Left ventricle myocardium inferior (tissue), 1 donor: ENCODE data around the gene ALPG. TPM values are rescaled to one million over a fixed set of nuclear protein-coding genes. Genes with fewer than 3 reads are reported as not detected.
"Not testable (repeated sequence)": the region's sequence is repeated elsewhere in the genome, so short reads cannot be mapped to it uniquely, and the experiment has no call there.

Experiments
- DNase-seq: peaks from one replicate; pipeline ENCODE4 v3.0.0-alpha.2; 2020
- H3K27ac ChIP-seq: fragments of 200-600 bp; replicated peaks from 2 replicates; pipeline ENCODE4 v1.8.0; 2021
- H3K27me3 ChIP-seq: fragments of 200-600 bp; 2 replicates; pipeline ENCODE4 v1.8.0; 2021; ENCODE audit warnings: low read depth
- H3K36me3 ChIP-seq: fragments of 200-600 bp; 2 replicates; pipeline ENCODE4 v1.8.0; 2021
- H3K4me1 ChIP-seq: fragments of 200-600 bp; 2 replicates; pipeline ENCODE4 v1.8.0; 2021
- H3K4me3 ChIP-seq: fragments of 200-600 bp; 2 replicates; pipeline ENCODE4 v1.8.0; 2021; ENCODE audit warnings: mild to moderate bottlenecking, moderate library complexity
- H3K9me3 ChIP-seq: fragments of 200-600 bp; replicated peaks from 2 replicates; pipeline ENCODE4 v1.8.0; 2021
- intact Hi-C: fragments of 100-400 bp; cut with micrococcal nuclease; formaldehyde crosslinking; loops from one replicate; pipeline ENCODE4 v1.11.0; 2022
- total RNA-seq: library from RNA; stranded (reverse); fragmentation: NEBNext Ultra II Directional; extraction: Animal tissue kit (Norgen Biotek cat#: 25700); gene quantifications from one replicate; pipeline ENCODE4 v1.2.1, GENCODE V29; 2021
- TF ChIP-seq, protein P1 (sequence below): fragments of 200-600 bp; IDR thresholded peaks from 2 replicates; pipeline ENCODE4 v1.8.0; 2021; ENCODE audit warnings: antibody characterized with exemption, mild to moderate bottlenecking, borderline replicate concordance
- donor health status: DM: no; HTN: yes; CAD: no; lungs with severe emphysema.

The ALPG gene
- total RNA-seq, 1 donor from 2014 or later, result not detected

DNA sequence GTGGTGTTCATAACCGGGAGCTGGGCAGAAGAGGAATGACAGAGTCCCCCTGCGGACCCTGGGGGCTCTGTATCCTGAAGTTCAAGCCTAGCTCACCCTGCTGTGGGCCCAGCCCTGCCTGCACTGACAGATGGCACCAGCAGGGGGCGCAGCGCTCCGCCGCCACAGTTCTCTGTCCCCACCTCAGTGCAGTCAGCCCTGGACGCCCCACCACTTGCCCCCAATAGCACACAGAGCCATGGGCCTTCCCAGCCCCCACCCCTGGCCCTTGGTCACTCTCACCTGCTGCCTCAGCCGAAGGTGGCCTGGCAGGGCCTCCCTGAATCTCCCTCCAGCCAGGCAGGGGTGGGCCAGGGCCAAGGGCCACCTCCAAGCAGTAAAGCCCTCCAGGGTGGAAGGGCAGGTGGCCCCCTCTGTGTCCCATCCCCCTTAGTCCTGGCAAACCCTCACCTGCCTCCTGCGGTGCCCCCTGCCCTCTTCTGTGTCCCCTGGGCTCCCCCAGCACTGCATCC, 39.7 kb downstream of the ALPG start:
- H3K27ac ChIP-seq, H3K4me3 ChIP-seq, H3K9me3 ChIP-seq, H3K36me3 ChIP-seq, H3K27me3 ChIP-seq, DNase-seq, H3K4me1 ChIP-seq, intact Hi-C loops: not testable (repeated sequence)
- TF ChIP-seq, protein P1, sequence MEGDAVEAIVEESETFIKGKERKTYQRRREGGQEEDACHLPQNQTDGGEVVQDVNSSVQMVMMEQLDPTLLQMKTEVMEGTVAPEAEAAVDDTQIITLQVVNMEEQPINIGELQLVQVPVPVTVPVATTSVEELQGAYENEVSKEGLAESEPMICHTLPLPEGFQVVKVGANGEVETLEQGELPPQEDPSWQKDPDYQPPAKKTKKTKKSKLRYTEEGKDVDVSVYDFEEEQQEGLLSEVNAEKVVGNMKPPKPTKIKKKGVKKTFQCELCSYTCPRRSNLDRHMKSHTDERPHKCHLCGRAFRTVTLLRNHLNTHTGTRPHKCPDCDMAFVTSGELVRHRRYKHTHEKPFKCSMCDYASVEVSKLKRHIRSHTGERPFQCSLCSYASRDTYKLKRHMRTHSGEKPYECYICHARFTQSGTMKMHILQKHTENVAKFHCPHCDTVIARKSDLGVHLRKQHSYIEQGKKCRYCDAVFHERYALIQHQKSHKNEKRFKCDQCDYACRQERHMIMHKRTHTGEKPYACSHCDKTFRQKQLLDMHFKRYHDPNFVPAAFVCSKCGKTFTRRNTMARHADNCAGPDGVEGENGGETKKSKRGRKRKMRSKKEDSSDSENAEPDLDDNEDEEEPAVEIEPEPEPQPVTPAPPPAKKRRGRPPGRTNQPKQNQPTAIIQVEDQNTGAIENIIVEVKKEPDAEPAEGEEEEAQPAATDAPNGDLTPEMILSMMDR, result peak; percentile 39

DNA sequence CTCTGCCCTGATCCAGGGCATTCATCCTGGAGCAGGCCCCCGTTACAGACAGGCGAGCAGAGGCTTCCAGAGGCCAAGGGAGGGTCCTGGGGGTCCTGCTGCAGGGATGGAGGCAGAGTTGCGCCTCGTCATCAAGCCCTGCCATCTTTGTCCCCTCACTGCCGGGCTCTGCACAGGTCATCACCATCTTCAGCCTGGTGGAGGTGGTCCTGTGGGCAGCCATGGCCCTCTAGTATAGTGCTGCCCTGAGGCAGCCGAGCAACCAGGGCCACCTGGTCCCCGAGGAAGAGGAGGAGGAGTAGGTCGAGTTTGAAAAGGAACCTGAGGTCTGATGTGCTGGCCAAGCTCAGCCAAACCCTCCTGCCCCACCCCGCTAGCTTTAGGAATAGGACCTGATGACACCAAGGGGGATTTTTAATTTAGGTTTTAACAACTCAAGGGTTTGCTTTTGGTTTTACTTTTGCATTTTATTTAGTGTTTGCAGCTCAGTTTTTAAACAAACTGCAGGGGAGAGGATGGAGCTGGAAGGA, 40.5 kb downstream of the ALPG start:
- no peak overlapping the region for H3K4me3 ChIP-seq
- H3K9me3 ChIP-seq, result no peaks in the 10 kb centered on the region
- intact Hi-C loops, result no loop called here
- no peaks in the 10 kb centered on the region for H3K4me1 ChIP-seq
- no peak overlapping the region for H3K27ac ChIP-seq
- DNase-seq, result no peak
- no peaks in the 10 kb centered on the region for H3K27me3 ChIP-seq
- H3K36me3 ChIP-seq, result no peaks in the 10 kb centered on the region
- TF ChIP-seq, protein P1, result no peak

DNA sequence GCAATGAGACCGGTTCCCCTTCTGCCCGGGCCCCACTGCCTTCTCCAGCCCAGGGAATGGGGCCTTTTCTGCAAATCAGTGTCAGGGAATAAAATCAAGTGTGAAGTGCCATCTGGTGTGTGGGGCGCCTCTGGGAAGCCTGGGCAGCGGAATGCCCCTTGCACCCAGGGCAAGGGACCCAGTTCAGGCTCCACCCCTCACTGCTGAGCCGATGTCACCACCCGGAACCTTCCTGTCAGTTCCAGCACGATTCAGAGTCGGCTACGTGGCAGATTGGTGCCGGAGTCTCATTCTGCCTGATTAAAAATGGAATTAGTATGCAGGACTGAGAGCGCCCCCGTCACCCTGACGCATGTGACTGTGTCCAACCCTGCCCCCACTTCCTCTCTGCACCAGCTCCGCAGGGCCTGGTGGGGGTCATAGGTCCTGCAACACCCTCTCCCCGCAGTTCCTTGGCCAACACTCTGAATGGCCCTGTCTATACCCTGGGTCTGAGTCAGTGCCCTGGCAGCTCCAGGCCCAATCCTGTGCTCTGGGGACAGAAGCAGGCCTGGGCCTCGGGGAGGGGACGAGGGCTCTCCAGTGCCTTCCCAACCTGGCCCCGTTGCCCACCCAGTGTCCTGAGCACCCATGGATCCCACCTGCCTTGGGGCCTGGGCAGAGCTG, 41.1 kb downstream of the ALPG start:
- peak; percentile 12 for DNase-seq

DNA sequence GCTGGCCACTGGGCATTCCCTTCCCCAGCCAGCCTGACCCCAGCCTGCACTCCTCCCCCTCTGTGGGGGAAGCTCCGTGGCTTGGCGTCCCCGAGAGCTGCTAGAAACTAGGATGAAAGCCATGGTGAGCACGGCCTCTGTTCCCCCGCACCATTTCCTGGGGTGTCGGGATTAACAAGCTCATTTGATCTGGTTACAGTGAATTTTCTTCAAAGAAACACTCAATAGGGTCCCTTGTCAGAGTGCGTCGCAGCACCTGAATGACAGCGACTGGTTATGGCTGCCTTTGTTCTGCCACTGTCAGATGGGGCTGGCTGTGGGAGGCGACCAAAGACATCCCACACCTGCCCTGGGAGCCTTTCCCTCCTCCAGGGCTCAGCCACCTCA, 41.7 kb downstream of the ALPG start:
- intact Hi-C loops, result no loop called here
- H3K4me3 ChIP-seq, result no peak overlapping the region

More for the DNA sequence above, 41.1 kb downstream of the ALPG start:
- TF ChIP-seq, protein P1, result no peak
- H3K4me1 ChIP-seq, result no peaks in the 10 kb centered on the region
- H3K27me3 ChIP-seq, result no peaks in the 10 kb centered on the region
- H3K27ac ChIP-seq, result no peak overlapping the region
- H3K36me3 ChIP-seq, result no peaks in the 10 kb centered on the region
- no peak overlapping the region for H3K4me3 ChIP-seq
- no peaks in the 10 kb centered on the region for H3K9me3 ChIP-seq
- intact Hi-C loops, result no loop called here

DNA sequence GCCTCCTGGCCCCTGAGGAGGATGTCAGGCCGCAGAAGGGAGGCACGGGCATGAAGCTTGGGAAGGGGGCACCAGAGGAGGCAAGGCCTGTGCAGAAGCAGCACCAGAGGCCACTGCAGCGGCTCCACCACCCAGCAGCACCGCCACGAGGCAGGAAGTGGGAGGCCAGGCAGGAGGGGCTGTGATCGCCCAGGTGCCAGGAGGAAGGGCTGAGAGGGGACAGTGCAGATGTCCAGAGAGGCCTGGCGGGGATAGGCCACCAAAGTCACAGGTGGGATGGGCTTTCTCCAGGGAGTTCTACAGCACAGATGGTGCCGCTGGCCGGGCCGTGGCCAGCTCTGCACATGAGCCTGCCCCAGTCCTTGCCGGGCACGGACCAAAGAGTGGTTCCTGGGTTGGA, 43.3 kb downstream of the ALPG start:
- Histone ChIP-seq H3K9me3 (no peaks in the 10 kb centered on the region), H3K36me3 (no peaks in the 10 kb centered on the region), H3K4me1 (no peaks in the 10 kb centered on the region), H3K4me3 (no peak overlapping the region), H3K27ac (no peak overlapping the region), H3K27me3 (peaks cover 13% of the 10 kb centered on the region)
- intact Hi-C loops, result no loop called here
- TF ChIP-seq, protein P1, result no peak
- DNase-seq, result no peak

More for the DNA sequence above, 41.7 kb downstream of the ALPG start:
- Histone ChIP-seq H3K27ac (no peak overlapping the region), H3K4me1 (no peaks in the 10 kb centered on the region), H3K9me3 (no peaks in the 10 kb centered on the region), H3K36me3 (no peaks in the 10 kb centered on the region), H3K27me3 (no peaks in the 10 kb centered on the region)
- TF ChIP-seq, protein P1, result no peak
- DNase-seq, result no peak

DNA sequence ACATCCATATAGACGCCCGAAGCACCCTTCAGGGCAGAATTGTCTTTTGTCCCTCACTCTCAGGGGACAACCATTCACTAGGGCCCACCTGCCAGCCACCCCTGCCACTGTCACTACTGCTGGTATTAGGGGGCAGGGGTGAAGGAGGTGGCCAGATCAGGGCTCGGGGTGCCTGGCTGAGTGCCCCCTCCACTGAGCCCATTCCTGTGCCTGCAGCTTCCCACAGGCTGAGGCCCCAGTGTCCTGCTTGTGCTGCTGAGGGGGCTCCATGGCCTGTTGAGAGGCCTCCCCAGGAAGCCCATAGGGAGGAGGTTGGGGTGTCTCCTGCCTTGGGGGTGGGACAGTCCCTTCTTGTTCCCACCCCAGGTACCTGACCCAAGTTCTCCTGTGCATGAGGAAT, 45.0 kb downstream of the ALPG start:
- DNase-seq, intact Hi-C loops: not testable (repeated sequence)

More for the DNA sequence above, 45.0 kb downstream of the ALPG start:
- not testable (repeated sequence) for H3K36me3 ChIP-seq, H3K9me3 ChIP-seq, H3K27ac ChIP-seq, H3K4me1 ChIP-seq, H3K4me3 ChIP-seq
- H3K27me3 ChIP-seq, result peaks cover 29% of the 10 kb centered on the region
